Activated CD4-positive, alpha-beta T cell treated with anti-CD3 and anti-CD28 coated beads for 36 hours (primary cell): Measurements from ENCODE around the gene ZFP36L2. TPM values are rescaled to one million over a fixed set of nuclear protein-coding genes. Genes with fewer than 3 reads are reported as not detected.

Experiments
- ATAC-seq: fragments of 200-7000 bp; cut with Tn5 transposase; one replicate; pipeline ENCODE4 v1.10.0; 2021; ENCODE audit warnings: mild to moderate bottlenecking, moderate library complexity
- CTCF ChIA-PET: fragments of 350-600 bp; sonication (Branson Sonifier 250); formaldehyde crosslinking; loops from one replicate; lab custom pipeline; 2021; ENCODE audit warnings: antibody characterized with exemption; lab: Charles Lee
- POLR2A ChIA-PET: fragments of 350-600 bp; sonication (Branson Sonifier 250); formaldehyde crosslinking; loops from one replicate; lab custom pipeline; 2021; ENCODE audit warnings: antibody characterized with exemption, inconsistent platforms; lab: Charles Lee
- DNase-seq: peaks from one replicate; pipeline ENCODE4 v3.0.0-alpha.2; 2020
- H3K27ac Mint-ChIP-seq: one replicate; pipeline ENCODE4 v1.8.0; 2021; ENCODE audit warnings: mixed read lengths
- H3K27me3 Mint-ChIP-seq: one replicate; pipeline ENCODE4 v1.8.0; 2021; ENCODE audit warnings: mixed read lengths
- H3K36me3 Mint-ChIP-seq: one replicate; pipeline ENCODE4 v1.8.0; 2021; ENCODE audit warnings: low read depth, mixed read lengths
- H3K4me1 Mint-ChIP-seq: one replicate; pipeline ENCODE4 v1.8.0; 2021; ENCODE audit warnings: mixed read lengths
- H3K4me3 Mint-ChIP-seq: one replicate; pipeline ENCODE4 v1.8.0; 2021; ENCODE audit warnings: mild to moderate bottlenecking, moderate library complexity, mixed read lengths
- H3K9me3 Mint-ChIP-seq: one replicate; pipeline ENCODE4 v1.8.0; 2021; ENCODE audit warnings: low read depth, mixed read lengths
- intact Hi-C, 2 experiments: fragments of 100-400 bp; cut with DNase I in 1 of 2; cut with micrococcal nuclease in 1 of 2; formaldehyde crosslinking; loops; one replicate each; pipeline versions ENCODE4 v1.14.2 to v1.15.1; 2022 to 2024; cut with DNase I, micrococcal nuclease
- total RNA-seq, 2 experiments: library from RNA; stranded (reverse); gene quantifications; one replicate each; pipeline ENCODE4 v1.2.3, GENCODE V29; 2021

ZFP36L2 gene
- total RNA-seq, 2 experiments from 2014 or later, result 74.4 to 77.7 TPM

- no peaks in the 10 kb centered on the region for H3K27me3 Mint-ChIP-seq
- H3K36me3 Mint-ChIP-seq, result peaks cover 50% of the 10 kb centered on the region
- CTCF ChIA-PET, result interaction anchor here (0.6 to 4.5 kb wide), 11 partner anchors 31 to 276 kb away, joined by 3 to 32 read pairs (median 7); no protein-coding TSS in a partner anchor
- POLR2A ChIA-PET, result interaction anchor here (0.6 to 1.4 kb wide), 2 partner anchors 52 to 318 kb away, joined by 3 to 4 read pairs; no protein-coding TSS in a partner anchor
- no peak for DNase-seq
- peak overlapping the region; percentile 83 for H3K4me3 Mint-ChIP-seq
- peak overlapping the region; percentile 97 for H3K27ac Mint-ChIP-seq
- intact Hi-C loops, result loop anchor here in 1 of 2 experiments (1.0 to 10.0 kb wide), 3 partner anchors 28 to 729 kb away; partner anchors contain the start of gene KCNG3
- ATAC-seq, result no peak
- no peaks in the 10 kb centered on the region for H3K9me3 Mint-ChIP-seq
- peaks cover 45% of the 10 kb centered on the region for H3K4me1 Mint-ChIP-seq
These were observed 2.8 kb downstream of the ZFP36L2 start for GRCh38 chr2:43223521-43224001.

- Mint-ChIP-seq H3K4me1 (peaks cover 43% of the 10 kb centered on the region), H3K4me3 (peak overlapping the region; percentile 83), H3K36me3 (peaks cover 50% of the 10 kb centered on the region), H3K9me3 (no peaks in the 10 kb centered on the region), H3K27ac (peak overlapping the region; percentile 98), H3K27me3 (no peaks in the 10 kb centered on the region)
- intact Hi-C loops, result loop anchor here in 1 of 2 experiments (1.0 to 10.0 kb wide), 2 partner anchors 91 to 728 kb away; partner anchors contain the start of gene KCNG3
- ChIA-PET POLR2A (interaction anchor here (0.6 to 1.4 kb wide), 10 partner anchors 10 to 319 kb away, joined by 3 to 13 read pairs (median 4); no protein-coding TSS in a partner anchor), CTCF (interaction anchor here (0.6 to 4.5 kb wide), 15 partner anchors 30 to 389 kb away, joined by 3 to 32 read pairs (median 7); no protein-coding TSS in a partner anchor)
- no peak for ATAC-seq
- no peak for DNase-seq
These were observed 3.7 kb downstream of the ZFP36L2 start for GRCh38 chr2:43222475-43223309.

DNA sequence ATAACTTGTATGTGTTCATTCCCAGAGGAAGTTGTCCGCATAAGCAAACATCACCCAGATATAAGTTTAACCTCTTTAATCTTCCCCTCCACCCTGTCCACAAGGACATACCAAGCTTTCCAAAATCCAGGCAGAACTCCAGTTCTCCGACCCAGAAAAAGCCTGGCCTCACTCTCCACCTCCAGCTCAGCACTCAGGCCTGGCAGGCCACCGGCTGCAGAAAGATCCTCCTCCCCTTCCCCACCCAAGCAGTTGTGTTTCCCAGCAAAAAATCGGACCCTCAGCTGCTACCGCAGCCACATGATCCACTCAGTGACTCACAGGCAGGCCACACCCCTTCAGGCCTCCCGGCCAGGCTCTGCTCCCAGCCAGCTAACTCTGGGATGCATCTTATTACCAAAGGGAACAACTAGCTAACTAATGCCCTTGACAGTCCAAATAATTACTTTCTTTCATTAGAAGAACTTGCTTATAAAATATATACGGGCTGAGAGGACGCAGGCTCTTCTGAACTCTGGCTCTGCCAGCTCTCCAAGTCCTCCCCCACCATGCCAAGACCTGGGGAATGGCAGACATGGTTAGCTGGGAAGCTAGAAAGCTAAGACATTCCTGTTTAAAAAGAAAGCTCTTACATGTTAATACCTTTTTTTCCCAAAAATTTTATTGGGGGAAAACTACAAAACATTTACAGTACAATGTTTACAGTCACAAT is 4.5 kb downstream of the ZFP36L2 start:
- intact Hi-C loops, result loop anchor here in 1 of 2 experiments (1.0 to 10.0 kb wide), 2 partner anchors 91 to 727 kb away; partner anchors contain the start of gene KCNG3
- no peaks in the 10 kb centered on the region for H3K9me3 Mint-ChIP-seq
- ATAC-seq (no peak), DNase-seq (peak; percentile 84)
- H3K36me3 Mint-ChIP-seq, result peaks cover 50% of the 10 kb centered on the region
- H3K4me3 Mint-ChIP-seq, result peak overlapping the region; percentile 83
- H3K27me3 Mint-ChIP-seq, result no peaks in the 10 kb centered on the region
- peak overlapping the region; percentile 98 for H3K27ac Mint-ChIP-seq
- ChIA-PET CTCF (interaction anchor here (0.6 to 4.5 kb wide), 15 partner anchors 7 to 389 kb away, joined by 3 to 32 read pairs (median 6); no protein-coding TSS in a partner anchor), POLR2A (interaction anchor here (0.6 to 1.4 kb wide), 9 partner anchors 9 to 306 kb away, joined by 3 to 13 read pairs (median 4); no protein-coding TSS in a partner anchor)
- H3K4me1 Mint-ChIP-seq, result peaks cover 43% of the 10 kb centered on the region

DNA sequence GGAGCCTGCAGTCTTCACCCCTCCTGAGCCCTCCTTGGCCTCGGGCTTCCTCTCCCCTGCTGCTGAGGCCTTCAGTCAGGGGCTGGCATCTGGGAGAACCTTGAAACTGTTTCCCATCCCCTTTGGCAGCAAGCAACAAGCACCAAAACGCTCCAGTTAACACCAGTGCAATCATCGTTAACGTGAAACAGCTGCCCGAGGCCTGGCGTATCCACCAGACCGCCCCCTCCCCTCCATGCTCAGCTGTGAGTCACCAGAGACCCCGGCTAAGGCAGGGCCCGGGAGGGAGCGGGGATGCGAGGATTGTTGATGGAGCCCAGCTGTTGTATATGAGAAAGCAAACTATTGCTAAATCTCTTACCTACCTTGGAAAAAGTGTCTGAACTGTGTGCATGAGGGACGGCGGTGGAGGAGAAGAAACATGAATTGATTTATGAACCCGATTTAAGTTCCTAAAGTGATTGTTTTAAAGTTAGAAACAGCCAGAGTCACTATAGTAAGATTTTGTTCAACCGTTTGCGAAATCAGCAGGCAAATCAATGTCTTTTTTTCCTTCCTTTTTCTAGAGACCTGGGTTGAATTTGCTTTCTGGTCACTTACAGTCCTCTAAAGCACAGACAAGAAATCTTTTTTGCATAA is 5.2 kb downstream of the ZFP36L2 start:
- intact Hi-C loops, result loop anchor here in 1 of 2 experiments (10.0 kb wide), 1 partner anchor 726 kb away; the partner anchor contains the start of gene KCNG3
- ChIA-PET POLR2A (interaction anchor here (0.6 to 1.4 kb wide), 7 partner anchors 8 to 91 kb away, joined by 3 to 13 read pairs (median 4); no protein-coding TSS in a partner anchor), CTCF (interaction anchor here (0.7 to 4.5 kb wide), 14 partner anchors 8 to 390 kb away, joined by 3 to 32 read pairs (median 5); no protein-coding TSS in a partner anchor)
- Mint-ChIP-seq H3K27me3 (no peaks in the 10 kb centered on the region), H3K9me3 (no peaks in the 10 kb centered on the region), H3K4me3 (peak overlapping the region; percentile 83), H3K36me3 (peaks cover 50% of the 10 kb centered on the region), H3K27ac (peak overlapping the region; percentile 98), H3K4me1 (peaks cover 43% of the 10 kb centered on the region)
- DNase-seq, result peak; percentile 62
- no peak for ATAC-seq

DNA sequence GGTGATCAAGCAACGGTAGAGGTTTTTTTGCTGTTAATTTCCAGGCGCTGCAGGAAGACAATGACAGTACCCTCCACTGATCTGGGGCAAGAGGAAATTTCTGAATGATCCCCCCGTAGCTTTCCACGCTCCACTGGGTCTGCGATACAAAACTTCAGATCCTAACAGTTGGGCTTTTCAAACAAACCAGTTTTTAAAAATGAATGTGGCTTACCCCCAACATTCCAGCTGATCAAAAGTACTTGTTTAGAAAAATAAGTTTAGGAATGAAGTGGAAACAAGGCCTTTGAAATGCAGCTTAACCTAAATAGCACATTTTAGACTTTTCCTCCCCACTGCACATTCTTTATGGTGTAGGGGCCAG is 5.7 kb downstream of the ZFP36L2 start:
- H3K4me1 Mint-ChIP-seq, result peaks cover 45% of the 10 kb centered on the region
- H3K4me3 Mint-ChIP-seq, result peak overlapping the region; percentile 83
- no peak for DNase-seq
- no peaks in the 10 kb centered on the region for H3K9me3 Mint-ChIP-seq
- CTCF ChIA-PET, result interaction anchor here (0.7 to 3.6 kb wide), 10 partner anchors 8 to 93 kb away, joined by 3 to 24 read pairs (median 5); no protein-coding TSS in a partner anchor
- H3K36me3 Mint-ChIP-seq, result peaks cover 50% of the 10 kb centered on the region
- peak overlapping the region; percentile 98 for H3K27ac Mint-ChIP-seq
- no peak for ATAC-seq
- intact Hi-C loops, result loop anchor here (1.0 to 10.0 kb wide), 5 partner anchors 25 to 726 kb away; partner anchors contain the start of gene KCNG3 (in 1 of the 2)
- POLR2A ChIA-PET, result interaction anchor here (0.6 to 1.2 kb wide), 3 partner anchors 51 to 81 kb away, joined by 3 to 9 read pairs (median 4); no protein-coding TSS in a partner anchor
- H3K27me3 Mint-ChIP-seq, result no peaks in the 10 kb centered on the region

- H3K4me3 Mint-ChIP-seq, result peak overlapping the region; percentile 83
- intact Hi-C loops, result loop anchor here (1.0 to 10.0 kb wide), 5 partner anchors 25 to 725 kb away; partner anchors contain the start of gene KCNG3 (in 1 of the 2)
- peak overlapping the region; percentile 98 for H3K27ac Mint-ChIP-seq
- H3K4me1 Mint-ChIP-seq, result peaks cover 46% of the 10 kb centered on the region
- H3K36me3 Mint-ChIP-seq, result peaks cover 47% of the 10 kb centered on the region
- CTCF ChIA-PET, result interaction anchor here (0.6 to 3.6 kb wide), 12 partner anchors 8 to 402 kb away, joined by 3 to 24 read pairs (median 5); no protein-coding TSS in a partner anchor
- POLR2A ChIA-PET, result interaction anchor here (0.6 to 1.2 kb wide), 4 partner anchors 51 to 200 kb away, joined by 3 to 4 read pairs (median 3); no protein-coding TSS in a partner anchor
- ATAC-seq (peak; percentile 11), DNase-seq (no peak)
- no peaks in the 10 kb centered on the region for H3K9me3 Mint-ChIP-seq
- H3K27me3 Mint-ChIP-seq, result no peaks in the 10 kb centered on the region
These were observed 6.1 kb downstream of the ZFP36L2 start for GRCh38 chr2:43220229-43220751.

DNA sequence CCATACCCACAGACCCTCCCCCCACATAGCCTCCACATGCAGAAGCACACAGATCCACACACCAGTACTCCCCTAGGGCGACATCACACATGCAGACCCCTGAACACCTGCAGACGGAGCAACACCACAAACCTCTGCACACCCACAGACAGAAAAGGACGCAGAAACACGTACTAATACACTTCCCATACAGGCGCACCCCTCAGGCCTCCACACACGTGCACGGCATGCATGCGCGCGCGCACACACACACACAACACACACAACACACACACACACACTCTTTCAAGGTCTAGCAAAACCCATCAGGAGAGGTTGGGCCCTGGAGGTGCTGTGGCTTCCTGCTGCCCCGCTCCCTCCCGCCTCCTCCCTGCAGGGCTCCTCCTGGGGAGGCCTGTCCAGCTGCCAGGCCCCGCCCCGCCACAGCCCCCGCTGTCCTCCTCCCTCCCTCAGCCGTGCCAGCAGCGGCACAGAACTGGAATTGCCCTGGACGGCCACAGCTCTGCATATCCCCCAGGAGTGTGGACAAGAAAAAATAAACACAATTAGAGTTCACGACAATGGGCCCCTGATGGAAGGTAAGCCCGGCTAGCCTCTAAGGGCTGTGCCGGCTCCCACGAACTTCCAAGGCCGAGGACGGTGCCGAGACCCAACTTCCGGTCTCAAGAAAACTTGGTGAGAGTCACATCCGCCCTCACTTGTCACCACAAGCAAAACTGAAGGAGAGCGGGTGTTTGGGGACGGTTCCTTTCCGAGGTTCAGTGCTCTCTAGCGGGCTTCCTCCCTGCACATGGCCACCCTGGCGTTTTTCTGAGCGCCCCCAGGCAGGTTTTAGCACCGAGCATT is 6.8 kb downstream of the ZFP36L2 start:
- CTCF ChIA-PET, result interaction anchor here (0.6 to 3.6 kb wide), 10 partner anchors 9 to 401 kb away, joined by 3 to 24 read pairs (median 5); no protein-coding TSS in a partner anchor
- intact Hi-C loops, result loop anchor here (1.0 to 10.0 kb wide), 5 partner anchors 24 to 725 kb away; partner anchors contain the start of gene KCNG3 (in 1 of the 2)
- Mint-ChIP-seq H3K9me3 (no peaks in the 10 kb centered on the region), H3K4me3 (peak overlapping the region; percentile 83), H3K27ac (peak overlapping the region; percentile 98), H3K36me3 (peaks cover 40% of the 10 kb centered on the region), H3K27me3 (no peaks in the 10 kb centered on the region), H3K4me1 (peaks cover 46% of the 10 kb centered on the region)
- peak; percentile 88 for DNase-seq
- POLR2A ChIA-PET, result interaction anchor here (0.6 to 1.5 kb wide), 3 partner anchors 7 to 201 kb away, joined by 3 to 6 read pairs (median 3); partner anchors contain the start of gene ZFP36L2
- ATAC-seq, result peak; percentile 69

DNA sequence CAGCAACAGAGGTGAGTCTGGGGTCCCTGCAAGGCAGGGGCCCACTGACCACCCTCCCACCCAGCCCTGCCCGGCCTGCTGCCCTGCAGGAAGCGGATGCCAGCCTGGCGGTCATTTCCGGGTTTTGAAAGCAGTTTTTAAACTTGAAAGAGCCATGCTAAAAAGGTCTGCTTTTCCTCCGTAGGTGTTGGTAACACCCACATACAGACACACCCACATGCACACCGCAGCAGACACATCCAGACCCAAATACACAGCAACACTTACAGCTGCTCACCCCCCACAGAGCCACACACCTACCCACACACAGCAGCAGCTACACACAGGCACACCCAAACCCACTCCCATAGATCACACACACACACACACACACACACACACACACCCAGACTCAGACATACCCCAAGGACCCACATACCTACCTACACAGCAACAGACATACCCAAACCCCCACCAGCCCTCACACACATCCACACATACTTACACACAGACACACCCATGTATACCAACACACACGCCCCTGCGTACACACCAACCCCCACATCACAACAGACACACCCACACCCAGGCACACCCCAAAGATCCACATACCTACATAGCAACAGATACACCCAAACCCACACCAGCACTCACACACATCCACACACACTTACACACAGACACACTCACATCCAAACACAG is 7.6 kb downstream of the ZFP36L2 start:
- CTCF ChIA-PET, result interaction anchor here (0.8 to 2.2 kb wide), 10 partner anchors 10 to 214 kb away, joined by 3 to 15 read pairs (median 3); no protein-coding TSS in a partner anchor
- Mint-ChIP-seq H3K27ac (peak overlapping the region; percentile 98), H3K27me3 (no peaks in the 10 kb centered on the region), H3K4me3 (peak overlapping the region; percentile 83), H3K36me3 (peaks cover 35% of the 10 kb centered on the region), H3K9me3 (no peaks in the 10 kb centered on the region), H3K4me1 (peaks cover 46% of the 10 kb centered on the region)
- DNase-seq, result peak; percentile 76
- peak; percentile 10 for ATAC-seq
- POLR2A ChIA-PET, result interaction anchor here (1.5 kb wide), 1 partner anchor 8 kb away, joined by 6 read pairs; the partner anchor contains the start of gene ZFP36L2
- intact Hi-C loops, result loop anchor here in 1 of 2 experiments (1.0 kb wide), 2 partner anchors 45 to 82 kb away; no protein-coding TSS in a partner anchor
